ENCODE data around the gene FPGS. TPM values are rescaled to one million over a fixed set of nuclear protein-coding genes. Genes with fewer than 3 reads are reported as not detected.
"Not testable (repeated sequence)": the region's sequence is repeated elsewhere in the genome, so short reads cannot be mapped to it uniquely, and the experiment has no call there.

FPGS gene
- total RNA-seq, 1 donor from 2014 or later = 31.5 TPM

- no peak for DNase-seq
- intact Hi-C loops (cut with DNase I) = no loop called here
Measured at GRCh38 chr9:127818574-127818973, 15.9 kb downstream of the FPGS start.

GRCh38 chr9:127822108-127822507 lies 19.4 kb downstream of the FPGS start:
- intact Hi-C loops (cut with DNase I) = no loop called here
- no peak for ATAC-seq (ENCODE audit: poor library complexity)
- DNase-seq = no peak

More at GRCh38 chr9:127818574-127818973, 15.9 kb downstream of the FPGS start:
- no peak for ATAC-seq (ENCODE audit: poor library complexity)

- ATAC-seq (ENCODE audit: poor library complexity) = peak; percentile 4
- intact Hi-C loops (cut with DNase I) = no loop called here
- DNase-seq = peak; percentile 62
Measured at GRCh38 chr9:127825319-127826051, 22.8 kb downstream of the FPGS start.

GRCh38 chr9:127826253-127826913 lies 23.7 kb downstream of the FPGS start:
- ATAC-seq (ENCODE audit: poor library complexity) (no peak), DNase-seq (no peak)
- intact Hi-C loops (cut with DNase I) = no loop called here

GRCh38 chr9:127828262-127829031 lies 25.8 kb downstream of the FPGS start:
- ATAC-seq (ENCODE audit: poor library complexity) (peak; percentile 88), DNase-seq (peak; percentile 93)
- intact Hi-C loops (cut with DNase I) = no loop called here

GRCh38 chr9:127829205-127829906 lies 26.7 kb downstream of the FPGS start:
- DNase-seq = no peak
- no peak for ATAC-seq (ENCODE audit: poor library complexity)
- intact Hi-C loops (cut with DNase I) = no loop called here

GRCh38 chr9:127832248-127832647 lies 29.6 kb downstream of the FPGS start:
- no peak for ATAC-seq (ENCODE audit: poor library complexity)
- intact Hi-C loops (cut with DNase I) = no loop called here
- DNase-seq = no peak

- ATAC-seq (ENCODE audit: poor library complexity) (no peak), DNase-seq (no peak)
- intact Hi-C loops (cut with DNase I) = no loop called here
Measured at GRCh38 chr9:127833555-127833954, 30.9 kb downstream of the FPGS start.

GRCh38 chr9:127835991-127836516 lies 33.4 kb downstream of the FPGS start:
- DNase-seq = peak; percentile 64
- ATAC-seq (ENCODE audit: poor library complexity) = peak; percentile 49
- intact Hi-C loops (cut with DNase I) = no loop called here

- intact Hi-C loops (cut with DNase I); DNase-seq; ATAC-seq (ENCODE audit: poor library complexity): not testable (repeated sequence)
Measured at GRCh38 chr9:127836561-127836960, 33.9 kb downstream of the FPGS start.

- DNase-seq (peak; percentile 58), ATAC-seq (ENCODE audit: poor library complexity) (no peak)
- intact Hi-C loops (cut with DNase I) = no loop called here
Measured at GRCh38 chr9:127837346-127837745, 34.7 kb downstream of the FPGS start.

- ATAC-seq (ENCODE audit: poor library complexity) (peak; percentile 66), DNase-seq (peak; percentile 86)
- intact Hi-C loops (cut with DNase I) = no loop called here
Measured at GRCh38 chr9:127838375-127839078, 35.8 kb downstream of the FPGS start.

- no peak for DNase-seq
- no peak for ATAC-seq (ENCODE audit: poor library complexity)
- intact Hi-C loops (cut with DNase I) = no loop called here
Measured at GRCh38 chr9:127841087-127841835, 38.6 kb downstream of the FPGS start.

GRCh38 chr9:127844821-127845359 lies 42.2 kb downstream of the FPGS start:
- intact Hi-C loops (cut with DNase I) = no loop called here
- peak; percentile 65 for DNase-seq
- peak; percentile 25 for ATAC-seq (ENCODE audit: poor library complexity)

GRCh38 chr9:127845619-127846018 lies 42.9 kb downstream of the FPGS start:
- intact Hi-C loops (cut with DNase I); ATAC-seq (ENCODE audit: poor library complexity): not testable (repeated sequence)

GRCh38 chr9:127846443-127847177 lies 43.9 kb downstream of the FPGS start:
- ATAC-seq (ENCODE audit: poor library complexity) = peak; percentile 56
- DNase-seq = peak; percentile 66
- intact Hi-C loops (cut with DNase I) = no loop called here

More at GRCh38 chr9:127845619-127846018, 42.9 kb downstream of the FPGS start:
- not testable (repeated sequence) for DNase-seq

GRCh38 chr9:127847178-127847510 lies 44.5 kb downstream of the FPGS start:
- ATAC-seq (ENCODE audit: poor library complexity) = peak; percentile 39
- intact Hi-C loops (cut with DNase I) = no loop called here
- DNase-seq = peak; percentile 59
